ENCODE data around the gene SEMA3E. TPM values are rescaled to one million over a fixed set of nuclear protein-coding genes. Genes with fewer than 3 reads are reported as not detected.

The SEMA3E gene
- total RNA-seq, 2 donors from 2014 or later: 0.07 to 0.59 TPM

- TF ChIP-seq CTCF (IDR thresholded peaks at IDR 0.05): no peak
- H3K4me1 ChIP-seq: no peaks in the 10 kb centered on the region
- no peak overlapping the region for H3K27ac ChIP-seq
Measured at GRCh38 chr7:83413831-83414230, 235.1 kb downstream of the SEMA3E start.

GRCh38 chr7:83413424-83413823, 235.5 kb downstream of the SEMA3E start:
- Histone ChIP-seq H3K4me3 (no peak overlapping the region), H3K4me1 (no peaks in the 10 kb centered on the region), H3K27me3 (no peaks in the 10 kb centered on the region), H3K9me3 (no peaks in the 10 kb centered on the region), H3K36me3 (no peaks in the 10 kb centered on the region), H3K27ac (no peak overlapping the region)
- TF ChIP-seq CTCF (IDR thresholded peaks at IDR 0.05): no peak
- DNase-seq (ENCODE audit: low spot score): no peak

More at GRCh38 chr7:83413831-83414230, 235.1 kb downstream of the SEMA3E start:
- DNase-seq (ENCODE audit: low spot score): no peak
- H3K27me3 ChIP-seq: no peaks in the 10 kb centered on the region
- no peaks in the 10 kb centered on the region for H3K36me3 ChIP-seq
- no peak overlapping the region for H3K4me3 ChIP-seq
- no peaks in the 10 kb centered on the region for H3K9me3 ChIP-seq

GRCh38 chr7:83410989-83411591, 237.8 kb downstream of the SEMA3E start:
- Histone ChIP-seq H3K36me3 (no peaks in the 10 kb centered on the region), H3K27ac (no peak overlapping the region), H3K9me3 (no peaks in the 10 kb centered on the region), H3K4me3 (no peak overlapping the region), H3K4me1 (no peaks in the 10 kb centered on the region), H3K27me3 (no peaks in the 10 kb centered on the region)
- DNase-seq (ENCODE audit: low spot score): no peak
- peak; percentile 30 to 68 for TF ChIP-seq CTCF (IDR thresholded peaks at IDR 0.05)

- TF ChIP-seq CTCF (IDR thresholded peaks at IDR 0.05): no peak
- no peak for DNase-seq (ENCODE audit: low spot score)
- Histone ChIP-seq H3K27me3 (no peaks in the 10 kb centered on the region), H3K9me3 (no peaks in the 10 kb centered on the region), H3K36me3 (no peaks in the 10 kb centered on the region), H3K4me1 (no peaks in the 10 kb centered on the region), H3K4me3 (no peak overlapping the region), H3K27ac (no peak overlapping the region)
Measured at GRCh38 chr7:83394776-83395175, 254.2 kb downstream of the SEMA3E start.

- no peak overlapping the region for H3K4me3 ChIP-seq
- TF ChIP-seq CTCF (IDR thresholded peaks at IDR 0.05): no peak
- no peak for DNase-seq (ENCODE audit: low spot score)
- no peaks in the 10 kb centered on the region for H3K27me3 ChIP-seq
- no peak overlapping the region for H3K27ac ChIP-seq
- H3K9me3 ChIP-seq: no peaks in the 10 kb centered on the region
- no peaks in the 10 kb centered on the region for H3K36me3 ChIP-seq
- H3K4me1 ChIP-seq: no peaks in the 10 kb centered on the region
Measured at GRCh38 chr7:83388436-83388835, 260.5 kb downstream of the SEMA3E start.

GRCh38 chr7:83366629-83367028, 282.3 kb downstream of the SEMA3E start:
- H3K27ac ChIP-seq: no peak overlapping the region
- H3K27me3 ChIP-seq: no peaks in the 10 kb centered on the region
- H3K36me3 ChIP-seq: no peaks in the 10 kb centered on the region
- H3K9me3 ChIP-seq: no peaks in the 10 kb centered on the region
- no peak for DNase-seq (ENCODE audit: low spot score)
- no peaks in the 10 kb centered on the region for H3K4me1 ChIP-seq
- no peak for TF ChIP-seq CTCF (IDR thresholded peaks at IDR 0.05)
- no peak overlapping the region for H3K4me3 ChIP-seq

Data from right atrium auricular region (tissue), 2 donors.